ENCODE results near the gene PTOV1.

The PTOV1 gene

GRCh38 chr19:49843265-49843664 lies 7.7 kb upstream of the PTOV1 start:
- no peak for TF ChIP-seq EZH2phosphoT487 (IDR thresholded peaks at IDR 0.05; ENCODE audit: low read depth)
- no peak for TF ChIP-seq CTCF (IDR thresholded peaks at IDR 0.05; ENCODE audit: low read depth, low read length)
- Histone ChIP-seq H3K27me3 (ENCODE audit: low read depth, low read length) (no peaks in the 10 kb centered on the region), H3K4me3 (ENCODE audit: low read length) (no peak overlapping the region), H4K20me1 (ENCODE audit: insufficient read depth, low read length) (no peaks in the 10 kb centered on the region), H3K4me2 (ENCODE audit: low read length) (no peak overlapping the region), H3K9ac (ENCODE audit: low read length) (no peak overlapping the region), H3K9me3 (ENCODE audit: insufficient read depth, low read length) (no peaks in the 10 kb centered on the region), H3K27ac (ENCODE audit: low read length) (no peak overlapping the region), H3K79me2 (ENCODE audit: low read length) (no peaks in the 10 kb centered on the region), H3K36me3 (replicated peaks; ENCODE audit: low read depth, low read length) (peaks cover 26% of the 10 kb centered on the region), H2AFZ (ENCODE audit: low read depth, low read length) (no peak overlapping the region), H3K4me1 (ENCODE audit: low read length) (peaks cover 7% of the 10 kb centered on the region)

GRCh38 chr19:49844138-49845095 lies 6.5 kb upstream of the PTOV1 start:
- Histone ChIP-seq H3K27ac (ENCODE audit: low read length) (no peak overlapping the region), H3K4me1 (ENCODE audit: low read length) (peaks cover 19% of the 10 kb centered on the region), H3K4me3 (ENCODE audit: low read length) (no peak overlapping the region), H3K36me3 (replicated peaks; ENCODE audit: low read depth, low read length) (peaks cover 22% of the 10 kb centered on the region), H2AFZ (ENCODE audit: low read depth, low read length) (no peak overlapping the region), H4K20me1 (ENCODE audit: insufficient read depth, low read length) (no peaks in the 10 kb centered on the region), H3K9me3 (ENCODE audit: insufficient read depth, low read length) (peaks cover 7% of the 10 kb centered on the region), H3K9ac (ENCODE audit: low read length) (no peak overlapping the region), H3K4me2 (ENCODE audit: low read length) (no peak overlapping the region), H3K27me3 (ENCODE audit: low read depth, low read length) (no peaks in the 10 kb centered on the region), H3K79me2 (ENCODE audit: low read length) (no peaks in the 10 kb centered on the region)
- no peak for TF ChIP-seq EZH2phosphoT487 (IDR thresholded peaks at IDR 0.05; ENCODE audit: low read depth)
- no peak for TF ChIP-seq CTCF (IDR thresholded peaks at IDR 0.05; ENCODE audit: low read depth, low read length)

GRCh38 chr19:49845414-49845813 lies 5.5 kb upstream of the PTOV1 start:
- Histone ChIP-seq H2AFZ (ENCODE audit: low read depth, low read length) (no peak overlapping the region), H3K36me3 (replicated peaks; ENCODE audit: low read depth, low read length) (peaks cover 21% of the 10 kb centered on the region), H3K4me2 (ENCODE audit: low read length) (no peak overlapping the region), H3K27ac (ENCODE audit: low read length) (no peak overlapping the region), H3K9ac (ENCODE audit: low read length) (no peak overlapping the region), H4K20me1 (ENCODE audit: insufficient read depth, low read length) (no peaks in the 10 kb centered on the region), H3K4me3 (ENCODE audit: low read length) (no peak overlapping the region), H3K4me1 (ENCODE audit: low read length) (peaks cover 25% of the 10 kb centered on the region), H3K9me3 (ENCODE audit: insufficient read depth, low read length) (peaks cover 7% of the 10 kb centered on the region), H3K79me2 (ENCODE audit: low read length) (no peaks in the 10 kb centered on the region), H3K27me3 (ENCODE audit: low read depth, low read length) (no peaks in the 10 kb centered on the region)
- TF ChIP-seq EZH2phosphoT487 (IDR thresholded peaks at IDR 0.05; ENCODE audit: low read depth) (no peak), CTCF (IDR thresholded peaks at IDR 0.05; ENCODE audit: low read depth, low read length) (no peak)

GRCh38 chr19:49846408-49846807 lies 4.6 kb upstream of the PTOV1 start:
- H3K9ac ChIP-seq (ENCODE audit: low read length) = no peak overlapping the region
- H2AFZ ChIP-seq (ENCODE audit: low read depth, low read length) = no peak overlapping the region
- H3K4me3 ChIP-seq (ENCODE audit: low read length) = no peak overlapping the region
- no peak overlapping the region for H3K4me2 ChIP-seq (ENCODE audit: low read length)
- H3K27ac ChIP-seq (ENCODE audit: low read length) = no peak overlapping the region
- H4K20me1 ChIP-seq (ENCODE audit: insufficient read depth, low read length) = no peaks in the 10 kb centered on the region
- peaks cover 7% of the 10 kb centered on the region for H3K9me3 ChIP-seq (ENCODE audit: insufficient read depth, low read length)
- TF ChIP-seq CTCF (IDR thresholded peaks at IDR 0.05; ENCODE audit: low read depth, low read length) (no peak), EZH2phosphoT487 (IDR thresholded peaks at IDR 0.05; ENCODE audit: low read depth) (no peak)
- peaks cover 15% of the 10 kb centered on the region for H3K36me3 ChIP-seq (replicated peaks; ENCODE audit: low read depth, low read length)
- H3K79me2 ChIP-seq (ENCODE audit: low read length) = no peaks in the 10 kb centered on the region; the same call in 1 of the 2 replicates
- peaks cover 25% of the 10 kb centered on the region for H3K4me1 ChIP-seq (ENCODE audit: low read length)
- no peaks in the 10 kb centered on the region for H3K27me3 ChIP-seq (ENCODE audit: low read depth, low read length)

All from OCI-LY3 (cell line).